Activated CD8-positive, alpha-beta memory T cell treated with anti-CD3 and anti-CD28 coated beads, Interleukin-2, amount 50 U/mL, for 1 hour (primary cell): ENCODE data around the gene CFAP43.

Experiments
- DNase-seq: peaks from one replicate; pipeline ENCODE4 v3.0.0-alpha.2; 2020; ENCODE audit errors: extremely low read depth

Gene CFAP43

GRCh38 chr10:104231784-104232612 lies at the start of gene CFAP43:
Gene CFAP43 (minus strand): TSS chr10:104232364. CDS start chr10:104232246, 118 bp downstream.
- DNase-seq: peak; percentile 97

DNA sequence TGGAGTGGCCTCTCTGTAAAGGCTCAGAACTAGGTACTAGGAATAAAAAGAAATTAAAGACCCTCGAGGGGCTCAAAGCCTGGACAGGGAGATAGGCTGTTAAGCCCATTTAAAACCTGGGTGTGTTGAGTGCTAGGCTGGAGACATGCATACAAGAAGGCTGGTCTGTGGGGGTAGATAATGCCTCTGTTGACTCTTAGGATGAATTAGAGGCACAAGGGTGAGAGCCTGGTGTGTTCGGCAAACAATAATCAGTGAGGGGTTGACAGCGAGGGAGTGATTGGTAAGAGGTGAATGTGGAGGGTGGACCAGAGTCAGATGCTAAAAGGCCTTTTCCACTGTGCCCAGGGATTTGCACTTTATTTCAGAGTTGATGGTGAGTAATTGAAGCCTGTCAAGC lies 49.5 kb upstream of the CFAP43 start:
- no peak for DNase-seq

DNA sequence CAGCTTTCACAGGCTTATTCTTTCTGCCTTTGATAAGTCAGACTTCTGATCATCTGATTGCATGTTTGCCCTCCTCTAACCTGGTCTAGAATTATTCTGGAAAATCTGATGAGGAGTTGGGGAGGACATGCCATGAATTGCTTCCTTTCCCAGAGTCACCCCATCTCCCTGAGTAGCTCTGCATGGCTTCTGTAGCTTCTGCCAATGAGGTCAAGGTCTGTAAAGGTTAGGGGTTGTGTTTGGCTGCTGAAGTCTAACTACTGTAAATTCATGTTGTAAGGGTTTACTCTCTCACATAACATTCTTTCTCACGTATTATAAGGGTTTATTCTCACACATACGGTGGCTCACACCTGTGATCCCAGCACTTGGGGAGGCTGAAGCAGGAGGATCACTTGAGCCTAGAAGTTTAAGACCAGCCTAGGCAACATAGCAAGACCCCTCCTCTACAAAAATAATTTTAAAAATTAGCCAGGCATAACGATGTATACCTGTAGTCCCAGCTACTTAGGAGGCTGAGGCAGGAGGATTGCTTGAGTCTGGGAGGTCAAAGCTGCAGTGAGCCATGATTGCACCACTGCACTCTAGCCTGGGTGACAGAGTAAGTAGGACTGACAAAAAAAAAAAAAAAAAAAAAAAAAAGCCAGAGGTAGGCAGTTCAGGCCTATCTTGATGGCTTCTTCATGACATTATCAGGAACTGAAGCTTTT lies 47.5 kb upstream of the CFAP43 start:
- no peak for DNase-seq

DNA sequence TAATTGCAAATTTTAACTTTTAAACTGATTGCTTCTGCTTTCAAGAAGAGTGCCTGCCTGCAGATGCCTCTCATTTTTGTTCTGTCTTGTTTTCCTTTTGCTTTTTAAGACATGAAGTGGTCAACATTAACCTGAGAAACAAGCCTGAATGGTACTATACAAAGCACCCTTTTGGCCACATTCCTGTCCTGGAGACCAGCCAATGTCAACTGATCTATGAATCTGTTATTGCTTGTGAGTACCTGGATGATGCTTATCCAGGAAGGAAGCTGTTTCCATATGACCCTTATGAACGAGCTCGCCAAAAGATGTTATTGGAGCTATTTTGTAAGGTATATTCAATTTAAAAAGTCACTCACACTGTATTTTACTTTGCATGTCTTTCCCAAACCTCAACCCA lies 45.6 kb upstream of the CFAP43 start:
- DNase-seq: no peak

GRCh38 chr10:104276192-104276591 lies 44.0 kb upstream of the CFAP43 start:
- no peak for DNase-seq

DNA sequence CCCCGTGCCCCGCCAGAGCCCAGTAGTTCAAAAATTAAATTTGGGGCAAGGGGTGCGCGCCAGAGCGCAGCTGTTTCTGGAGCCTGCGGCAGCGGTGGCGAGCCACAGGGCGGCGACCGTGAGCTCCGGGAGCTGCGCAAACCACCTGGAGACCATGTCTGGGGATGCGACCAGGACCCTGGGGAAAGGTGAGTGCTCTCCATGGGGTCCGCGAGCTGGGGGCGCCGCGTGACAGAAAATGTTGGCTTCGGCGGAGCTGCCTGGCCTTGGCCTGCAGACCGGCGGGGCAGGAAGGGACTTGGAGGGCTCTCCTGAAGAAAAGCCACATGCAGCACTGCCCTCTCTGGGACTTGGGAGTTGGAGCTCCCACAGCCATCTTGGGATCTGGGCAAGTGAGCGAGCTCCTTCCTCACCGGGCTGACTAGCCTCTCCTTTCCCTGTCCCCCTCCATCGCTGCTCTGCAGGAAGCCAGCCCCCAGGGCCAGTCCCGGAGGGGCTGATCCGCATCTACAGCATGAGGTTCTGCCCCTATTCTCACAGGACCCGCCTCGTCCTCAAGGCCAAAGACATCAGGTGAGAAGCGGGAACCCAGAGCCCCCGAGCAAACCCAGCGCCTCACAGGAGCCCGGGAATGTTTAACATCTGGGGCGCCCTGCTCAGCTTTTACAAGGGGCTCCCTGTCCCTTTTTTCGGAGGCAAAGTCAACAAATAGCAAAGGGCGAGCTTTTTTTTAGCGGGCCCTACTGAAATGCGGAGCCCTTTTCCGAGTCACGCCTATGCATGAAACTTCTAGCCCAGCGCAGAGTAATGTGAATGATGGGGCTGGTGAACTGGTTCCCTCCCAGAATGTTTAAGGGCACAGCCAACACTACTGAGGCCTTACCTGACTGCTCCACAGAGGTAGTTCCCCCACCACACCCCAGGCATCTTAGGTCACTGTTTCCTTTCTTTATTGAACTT lies 42.9 kb upstream of the CFAP43 start:
- DNase-seq: no peak

DNA sequence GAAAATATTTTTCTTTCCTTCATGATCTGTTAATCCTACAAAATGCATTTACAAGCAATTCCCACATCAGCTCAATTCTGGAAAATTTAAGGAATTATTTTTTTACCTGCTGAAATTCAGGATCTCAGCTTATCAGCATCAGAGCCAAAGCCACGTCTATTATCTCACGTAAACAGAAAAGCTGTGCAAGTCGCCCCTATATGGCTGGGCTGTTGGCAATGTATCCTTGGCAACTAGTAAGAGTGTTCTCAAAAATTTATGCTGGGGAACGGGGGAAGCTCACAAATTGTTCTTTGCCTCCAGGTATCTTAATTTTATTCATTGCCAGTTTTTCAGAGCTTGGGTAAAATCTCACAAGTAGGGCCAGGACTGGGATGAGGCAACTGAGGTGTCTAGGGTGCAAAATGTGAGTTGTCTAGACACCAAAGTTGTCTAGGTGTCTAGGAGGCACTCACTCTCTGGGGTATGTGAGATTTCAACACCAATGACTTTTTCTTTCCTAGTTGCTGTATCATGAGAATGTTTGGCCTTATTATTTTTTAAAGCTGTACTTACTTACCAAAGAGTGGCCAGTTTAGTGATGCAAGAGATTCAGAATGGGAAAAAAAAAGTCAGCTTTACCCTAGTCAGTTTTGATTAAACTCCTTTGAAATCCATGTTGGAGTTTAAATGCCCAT lies 41.9 kb upstream of the CFAP43 start:
- DNase-seq: no peak

DNA sequence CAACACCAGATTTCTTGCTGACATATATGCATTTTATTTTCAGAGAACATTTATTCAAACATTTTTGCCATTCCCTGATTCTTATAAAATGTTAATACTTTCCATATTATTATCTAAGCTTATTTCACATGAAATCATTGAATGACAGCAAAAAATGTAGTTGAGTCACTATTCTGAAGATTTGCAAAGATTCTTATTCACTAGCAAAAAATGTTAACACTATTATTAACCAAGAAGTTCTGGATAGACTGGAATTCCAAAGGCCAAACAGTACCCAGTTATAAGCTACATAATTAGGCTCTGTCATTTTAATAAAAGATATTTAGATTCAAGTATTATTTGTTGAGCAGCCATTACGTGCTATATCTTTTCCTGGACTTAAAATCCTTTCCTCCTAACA lies 41.1 kb upstream of the CFAP43 start:
- no peak for DNase-seq

DNA sequence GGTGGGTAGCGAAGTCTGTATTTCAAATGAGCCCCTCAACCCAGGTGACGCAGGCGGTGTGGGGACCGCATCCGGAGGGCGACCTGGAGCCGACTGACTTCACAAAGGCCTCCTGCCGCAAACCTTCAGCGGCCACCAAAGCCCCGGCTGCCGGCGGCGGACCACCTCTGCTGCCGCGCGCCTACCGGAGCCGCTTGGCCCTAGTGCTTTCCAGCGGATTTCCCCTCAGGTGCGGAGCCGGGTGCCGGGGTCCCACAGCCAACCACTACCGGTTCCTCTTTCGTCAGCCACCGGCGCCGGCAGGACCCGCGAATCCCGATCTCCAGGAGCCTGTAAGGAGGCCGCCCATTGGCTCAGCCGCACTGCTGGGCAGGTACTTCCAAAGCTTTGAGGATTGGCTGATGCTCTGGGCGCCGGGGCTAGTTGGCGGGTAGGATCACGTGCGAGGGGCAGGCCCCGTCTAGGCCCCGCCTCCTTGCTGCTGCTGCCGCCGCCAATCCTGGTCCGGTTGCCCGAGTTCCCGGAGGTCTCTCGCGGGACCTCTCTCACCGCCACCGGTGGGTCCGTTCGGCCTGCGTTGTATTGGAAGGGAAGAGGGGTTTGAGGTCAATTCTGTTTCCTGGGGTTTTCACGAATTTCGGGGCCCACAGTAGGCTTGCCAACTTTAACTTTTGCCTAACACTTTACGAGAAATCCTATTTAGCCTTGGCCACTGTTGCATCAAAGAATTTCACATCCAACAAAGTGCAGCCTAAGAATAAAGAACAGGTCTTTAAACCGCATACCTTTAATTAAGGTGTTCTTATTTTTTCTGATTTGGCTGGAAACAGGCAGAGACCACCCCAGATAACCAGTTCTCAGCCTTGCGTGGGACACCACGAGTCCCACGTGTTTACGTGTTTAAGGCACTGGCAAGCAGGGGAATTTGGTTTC lies 36.8 kb upstream of the CFAP43 start, which contains the start of gene GSTO2:
GSTO2 (plus strand) TSS at position 472 of the 933 bp plus-strand sequence. CDS start 5,732 bp downstream, outside the sequence.
- peak; percentile 94 for DNase-seq

- DNase-seq: no peak
Measured at GRCh38 chr10:104268405-104268712, 36.2 kb upstream of the CFAP43 start.

DNA sequence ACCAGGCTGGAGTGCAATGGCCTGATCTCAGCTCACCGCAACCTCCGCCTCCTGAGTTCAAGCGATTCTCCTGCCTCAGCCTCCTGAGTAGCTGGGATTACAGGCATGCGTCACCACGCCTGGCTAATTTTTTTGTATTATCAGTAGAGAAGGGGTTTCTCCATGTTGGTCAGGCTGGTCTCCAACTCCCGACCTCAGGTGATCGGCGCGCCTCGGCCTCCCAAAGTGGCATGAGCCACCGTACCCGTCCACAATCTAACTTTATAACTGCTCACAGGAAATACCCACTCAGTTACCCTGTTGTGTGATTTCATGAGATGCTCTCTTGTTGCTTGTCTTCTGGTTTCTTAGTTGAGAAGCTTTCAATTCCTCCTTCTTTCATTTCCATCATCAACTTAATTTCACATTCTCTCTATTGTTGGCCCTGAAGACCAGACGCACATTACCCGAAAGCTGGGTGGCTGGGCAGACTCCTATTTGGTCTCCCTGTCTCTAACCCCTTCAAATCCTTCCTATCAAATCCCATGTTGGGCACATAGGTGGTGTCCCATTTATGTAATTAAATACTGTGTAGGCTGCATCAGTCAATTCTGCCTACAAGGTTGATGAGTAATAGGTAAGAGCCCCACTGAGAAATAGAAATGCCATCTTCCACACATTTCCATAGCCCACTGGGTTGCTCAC lies 35.7 kb upstream of the CFAP43 start:
- DNase-seq: no peak

GRCh38 chr10:104264783-104265182 lies 32.6 kb upstream of the CFAP43 start:
- DNase-seq: no peak

GRCh38 chr10:104262055-104262454 lies 29.9 kb upstream of the CFAP43 start:
- no peak for DNase-seq

- no peak for DNase-seq
Measured at GRCh38 chr10:104260775-104261115, 28.6 kb upstream of the CFAP43 start.

DNA sequence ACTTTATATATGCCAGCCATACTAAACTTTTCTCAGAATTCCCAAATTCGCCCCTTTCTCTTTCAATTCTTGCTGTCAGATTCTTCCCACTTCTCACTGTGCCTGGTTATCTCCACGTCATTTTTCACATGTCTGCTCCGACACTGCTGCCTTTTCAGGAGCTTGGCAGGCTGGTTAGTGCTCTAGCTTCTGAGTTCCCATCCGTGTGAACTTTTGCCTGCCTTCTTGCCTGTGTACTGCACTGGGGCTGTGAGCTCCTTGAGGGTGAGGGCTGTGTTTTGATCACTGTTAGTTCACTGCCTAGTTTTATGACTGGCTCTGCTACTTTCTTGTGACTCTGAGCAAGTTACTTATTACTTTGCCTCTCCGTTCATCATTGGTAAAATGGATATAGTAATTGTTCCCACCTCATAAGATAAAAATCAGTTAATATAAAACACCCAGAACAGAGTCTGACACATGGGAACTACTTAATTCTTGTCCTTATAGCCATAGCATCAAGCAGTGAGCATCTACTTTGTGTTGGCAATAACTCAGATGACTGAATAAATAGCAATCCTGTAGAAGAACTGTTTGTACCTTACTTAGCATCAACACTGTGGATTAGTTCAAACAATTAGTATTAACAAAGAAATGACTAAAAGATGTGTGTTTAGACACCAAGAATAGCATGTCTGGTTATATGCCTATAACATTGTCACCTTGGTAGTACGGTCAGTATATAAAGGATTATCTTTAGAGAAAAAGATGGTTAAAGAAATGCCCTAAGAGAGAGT lies 28.0 kb upstream of the CFAP43 start:
- DNase-seq: no peak

DNA sequence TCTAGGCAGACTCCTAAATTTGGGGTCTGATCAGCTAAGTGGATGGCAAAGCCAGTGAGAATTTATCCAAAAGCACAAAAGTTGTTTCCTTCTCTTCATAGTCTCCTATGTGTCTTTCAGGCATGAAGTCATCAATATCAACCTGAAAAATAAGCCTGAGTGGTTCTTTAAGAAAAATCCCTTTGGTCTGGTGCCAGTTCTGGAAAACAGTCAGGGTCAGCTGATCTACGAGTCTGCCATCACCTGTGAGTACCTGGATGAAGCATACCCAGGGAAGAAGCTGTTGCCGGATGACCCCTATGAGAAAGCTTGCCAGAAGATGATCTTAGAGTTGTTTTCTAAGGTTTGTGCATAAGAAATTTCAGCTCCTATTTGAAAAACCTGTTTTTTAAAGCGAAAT lies 27.3 kb upstream of the CFAP43 start:
- DNase-seq: no peak

- no peak for DNase-seq
Measured at GRCh38 chr10:104258209-104258608, 26.0 kb upstream of the CFAP43 start.

DNA sequence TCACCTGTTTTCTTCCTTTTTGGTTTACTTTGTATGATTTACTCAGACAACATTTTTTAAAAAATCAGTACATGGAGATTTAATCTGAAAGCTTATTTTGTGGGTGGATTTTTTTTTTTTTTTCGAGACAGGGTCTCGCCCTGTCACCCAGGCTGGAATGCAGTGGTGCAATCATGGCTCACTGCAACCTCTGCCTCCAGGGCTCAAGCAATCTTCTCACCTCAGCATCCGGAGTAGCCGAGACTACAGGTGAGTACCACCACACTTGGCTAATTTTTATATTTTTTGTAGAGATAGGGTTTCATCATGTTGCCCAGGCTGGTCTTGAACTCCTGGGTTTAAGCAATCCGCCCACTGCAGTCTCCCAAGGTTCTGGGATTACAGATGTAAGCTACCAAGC lies 25.1 kb upstream of the CFAP43 start:
- DNase-seq: no peak

GRCh38 chr10:104256335-104256961 lies 24.3 kb upstream of the CFAP43 start:
- DNase-seq: no peak
